Keratinocyte (primary cell): Measurements from ENCODE around the gene CD8B. TPM values are rescaled to one million over a fixed set of nuclear protein-coding genes. Genes with fewer than 3 reads are reported as not detected.
A peak's percentile ranks its signal among the peaks of the same experiment; 100 is the strongest.

ENCODE experiments used
- DNase-seq: peaks from one replicate; pipeline ENCODE4 v3.0.0-alpha.2; 2011; ENCODE audit warnings: low read depth, missing footprints, low spot score
- FAIRE-seq: peaks from 2 replicates; lab custom pipeline; 2011; peaks lifted over from hg19 to GRCh38; lab: Jason Lieb, UNC
- H2AFZ ChIP-seq: 2 replicates; pipeline ENCODE4 v1.6.0; 2012; ENCODE audit warnings: low read length, control low read depth, inconsistent platforms; ENCODE audit not compliant: control insufficient read depth
- H3K27ac ChIP-seq: 2 replicates; pipeline ENCODE4 v1.5.1; 2011; ENCODE audit warnings: low read length; ENCODE audit not compliant: control insufficient read depth, insufficient read depth
- H3K27me3 ChIP-seq: 3 replicates; pipeline ENCODE4 v1.6.0; 2011; ENCODE audit warnings: low read length; ENCODE audit not compliant: control insufficient read depth, insufficient read depth; ENCODE audit errors: extremely low read depth
- H3K36me3 ChIP-seq, 2 experiments: 2 replicates in 1 of 2; 3 replicates in 1 of 2; pipeline ENCODE4 v1.5.1; 2011; ENCODE audit warnings: low read length in 2 of 2, mild to moderate bottlenecking in 1 of 2; ENCODE audit not compliant: control insufficient read depth in 2 of 2, insufficient read depth in 2 of 2; ENCODE audit errors: extremely low read depth in 1 of 2
- H3K4me1 ChIP-seq: 3 replicates; pipeline ENCODE4 v1.5.1; 2011; ENCODE audit warnings: low read length; ENCODE audit not compliant: control insufficient read depth, insufficient read depth; ENCODE audit errors: extremely low read depth
- H3K4me2 ChIP-seq: 3 replicates; pipeline ENCODE4 v1.6.0; 2011; ENCODE audit warnings: low read depth, low read length; ENCODE audit not compliant: control insufficient read depth, insufficient read depth; ENCODE audit errors: extremely low read depth
- H3K4me3 ChIP-seq, 3 experiments: fragments of 200-600 bp in 1 of 3; sonication (generic) in 1 of 3; 2 replicates in 2 of 3; 3 replicates in 1 of 3; pipeline ENCODE4 v1.5.1; 2011 to 2016; ENCODE audit warnings: low read length in 3 of 3, mild to moderate bottlenecking in 3 of 3, control low read depth in 2 of 3, inconsistent platforms in 1 of 3, low read depth in 1 of 3, mixed read lengths in 1 of 3, mixed run types in 1 of 3, moderate library complexity in 1 of 3; ENCODE audit not compliant: control insufficient read depth in 2 of 3, insufficient read depth in 2 of 3; ENCODE audit errors: extremely low read depth in 1 of 3
- H3K79me2 ChIP-seq: 2 replicates; pipeline ENCODE4 v1.6.0; 2012; ENCODE audit warnings: low read length; ENCODE audit not compliant: control insufficient read depth, insufficient read depth
- H3K9ac ChIP-seq: 3 replicates; pipeline ENCODE4 v1.6.0; 2011; ENCODE audit warnings: low read length; ENCODE audit not compliant: control insufficient read depth, insufficient read depth; ENCODE audit errors: extremely low read depth
- H3K9me1 ChIP-seq: 3 replicates; pipeline ENCODE4 v1.6.0; 2011; ENCODE audit warnings: low read length; ENCODE audit not compliant: control insufficient read depth, insufficient read depth; ENCODE audit errors: extremely low read depth
- H3K9me3 ChIP-seq: 2 replicates; pipeline ENCODE4 v1.5.1; 2012; ENCODE audit warnings: low read depth, low read length; ENCODE audit not compliant: control insufficient read depth
- H4K20me1 ChIP-seq: 3 replicates; pipeline ENCODE4 v1.6.0; 2011; ENCODE audit warnings: low read length; ENCODE audit not compliant: control insufficient read depth, insufficient read depth; ENCODE audit errors: extremely low read depth
- CTCF ChIP-seq, 3 experiments: IDR thresholded peaks in 1 of 3; conservative IDR thresholded peaks in 1 of 3; optimal IDR thresholded peaks in 1 of 3; 2 replicates in 2 of 3; 3 replicates in 1 of 3; pipeline versions ENCODE3 to v1.5.1; 2011; ENCODE audit warnings: low read length in 3 of 3, mild to moderate bottlenecking in 3 of 3, moderate library complexity in 2 of 3, control low read depth in 1 of 3, inconsistent platforms in 1 of 3; ENCODE audit not compliant: insufficient read depth in 2 of 3; ENCODE audit errors: extremely low read depth in 1 of 3
- EZH2 ChIP-seq: IDR thresholded peaks from one replicate; pipeline ENCODE4 v1.6.1; 2012; ENCODE audit warnings: inconsistent platforms, mild to moderate bottlenecking, low read length, moderate library complexity
- dilution Hi-C: fragments of 300-500 bp; cut with MboI; formaldehyde crosslinking; loops from one replicate; pipeline ENCODE4 v1.7.0; 2020; ENCODE audit warnings: low sequenced_read_pairs; ENCODE audit not compliant: extremely low pct_ligation_motif_present
- polyA plus RNA-seq, 5 experiments: library from polyadenylated mRNA; depleted of rRNA in 3 of 5; stranded (reverse) in 3 of 5; stranded (forward) in 1 of 5; unstranded in 1 of 5; fragments of >200 nt; gene quantifications; 1 replicate in 1 of 5; 2 replicates in 3 of 5; 3 replicates in 1 of 5; pipeline versions ENCODE4 v1.2.1 to v1.2.3, GENCODE V29; 2011 to 2012; ENCODE audit warnings: missing spikeins in 2 of 5, low read depth in 1 of 5, low replicate concordance in 1 of 5

Gene CD8B
- polyA plus RNA-seq, 1 donor (not counting 4 experiments of a cell fraction or from before 2014, with no cell fraction given), result not detected

- Histone ChIP-seq H3K4me3 (no peak overlapping the region), H4K20me1 (no peaks in the 10 kb centered on the region), H3K27me3 (peaks cover 14% of the 10 kb centered on the region), H3K4me2 (peak overlapping the region; percentile 17), H3K9me3 (no peaks in the 10 kb centered on the region), H3K9me1 (no peaks in the 10 kb centered on the region), H3K27ac (no peak overlapping the region), H3K4me1 (peaks cover 5% of the 10 kb centered on the region), H3K79me2 (no peaks in the 10 kb centered on the region), H3K36me3 (no peaks in the 10 kb centered on the region), H2AFZ (no peak overlapping the region), H3K9ac (no peak overlapping the region)
- dilution Hi-C loops, result no loop called here
- DNase-seq, result no peak
- no peak for FAIRE-seq
- no peak for TF ChIP-seq CTCF (optimal IDR thresholded peaks at IDR 0.05 in 1 of 3, IDR thresholded peaks at IDR 0.05 in 1 of 3, conservative IDR thresholded peaks at IDR 0.05 in 1 of 3; ENCODE audit: extremely low read depth in 1 of 3, insufficient read depth in 2 of 3, low read length in 3 of 3)
- TF ChIP-seq EZH2, result peak; percentile 40
These were observed 52.1 kb downstream of the CD8B start for GRCh38 chr2:86809481-86810121.

DNA sequence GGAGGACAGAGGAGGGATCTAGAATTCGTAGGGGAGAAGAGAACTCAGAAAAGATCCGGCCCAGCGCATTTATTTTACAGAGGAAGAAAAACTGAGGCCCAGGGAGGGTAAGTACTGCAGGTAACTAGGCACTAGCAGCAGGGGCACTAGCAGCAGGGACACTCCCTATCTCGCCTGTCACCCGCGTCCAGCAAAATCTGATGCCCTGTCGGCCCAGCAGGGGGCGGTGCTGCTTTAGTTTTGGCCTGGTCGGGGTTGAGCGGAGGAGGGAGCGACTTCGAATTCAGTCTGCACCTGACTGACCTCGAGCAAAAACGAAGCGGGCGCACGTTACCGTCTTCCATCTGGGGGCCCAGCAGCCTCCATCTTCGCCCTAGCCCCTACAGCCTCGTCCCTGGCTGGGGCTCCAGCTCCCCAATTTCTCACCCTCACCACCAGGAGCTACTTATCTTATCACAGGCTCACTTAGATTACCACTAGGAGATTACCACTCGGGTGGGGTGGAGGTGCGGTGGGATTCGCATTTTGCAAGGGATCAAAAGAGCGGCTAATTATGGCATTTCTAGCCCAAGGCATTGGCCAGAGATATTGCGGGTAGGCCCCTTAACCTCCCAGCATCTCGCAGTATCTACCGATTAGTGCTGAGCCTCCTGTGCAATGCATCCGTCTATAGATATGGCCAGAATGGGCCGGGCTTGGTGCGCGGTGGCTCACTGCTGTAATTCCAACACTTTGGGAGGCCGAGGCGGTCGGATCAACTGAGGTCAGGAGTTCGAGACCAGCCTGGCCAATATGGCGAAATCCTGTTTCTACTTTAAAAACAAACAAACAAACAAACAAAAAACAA, 53.1 kb downstream of the CD8B start:
- Histone ChIP-seq H3K27ac (no peak overlapping the region), H3K4me1 (peaks cover 5% of the 10 kb centered on the region), H3K9me3 (no peaks in the 10 kb centered on the region), H3K36me3 (no peaks in the 10 kb centered on the region), H4K20me1 (no peaks in the 10 kb centered on the region), H3K9ac (peak overlapping the region; percentile 65), H3K27me3 (peaks cover 14% of the 10 kb centered on the region), H3K4me3 (peak overlapping the region; percentile 60 to 78 (median 61)), H3K9me1 (no peaks in the 10 kb centered on the region), H3K4me2 (peak overlapping the region; percentile 70), H2AFZ (peak overlapping the region; percentile 85), H3K79me2 (no peaks in the 10 kb centered on the region)
- no peak for DNase-seq
- TF ChIP-seq EZH2 (no peak), CTCF (optimal IDR thresholded peaks at IDR 0.05 in 1 of 3, IDR thresholded peaks at IDR 0.05 in 1 of 3, conservative IDR thresholded peaks at IDR 0.05 in 1 of 3; ENCODE audit: extremely low read depth in 1 of 3, insufficient read depth in 2 of 3, low read length in 3 of 3) (peak; percentile 85 to 99 (median 91))
- peak; percentile 61 for FAIRE-seq
- dilution Hi-C loops, result no loop called here
